Keratinocyte (primary cell): ENCODE results near the gene RFC5. TPM values are rescaled to one million over a fixed set of nuclear protein-coding genes. Genes with fewer than 3 reads are reported as not detected.
A peak's percentile ranks its signal among the peaks of the same experiment; 100 is the strongest.

Source experiments
- DNase-seq: peaks from one replicate; pipeline ENCODE4 v3.0.0-alpha.2; 2011; ENCODE audit warnings: low read depth, missing footprints, low spot score
- FAIRE-seq: peaks from 2 replicates; lab custom pipeline; 2011; peaks lifted over from hg19 to GRCh38; lab: Jason Lieb, UNC
- H2AFZ ChIP-seq: 2 replicates; pipeline ENCODE4 v1.6.0; 2012; ENCODE audit warnings: low read length, control low read depth, inconsistent platforms; ENCODE audit not compliant: control insufficient read depth
- H3K27ac ChIP-seq: 2 replicates; pipeline ENCODE4 v1.5.1; 2011; ENCODE audit warnings: low read length; ENCODE audit not compliant: control insufficient read depth, insufficient read depth
- H3K27me3 ChIP-seq: 3 replicates; pipeline ENCODE4 v1.6.0; 2011; ENCODE audit warnings: low read length; ENCODE audit not compliant: control insufficient read depth, insufficient read depth; ENCODE audit errors: extremely low read depth
- H3K36me3 ChIP-seq, 2 experiments: 2 replicates in 1 of 2; 3 replicates in 1 of 2; pipeline ENCODE4 v1.5.1; 2011; ENCODE audit warnings: low read length in 2 of 2, mild to moderate bottlenecking in 1 of 2; ENCODE audit not compliant: control insufficient read depth in 2 of 2, insufficient read depth in 2 of 2; ENCODE audit errors: extremely low read depth in 1 of 2
- H3K4me1 ChIP-seq: 3 replicates; pipeline ENCODE4 v1.5.1; 2011; ENCODE audit warnings: low read length; ENCODE audit not compliant: control insufficient read depth, insufficient read depth; ENCODE audit errors: extremely low read depth
- H3K4me2 ChIP-seq: 3 replicates; pipeline ENCODE4 v1.6.0; 2011; ENCODE audit warnings: low read depth, low read length; ENCODE audit not compliant: control insufficient read depth, insufficient read depth; ENCODE audit errors: extremely low read depth
- H3K4me3 ChIP-seq, 3 experiments: fragments of 200-600 bp in 1 of 3; sonication (generic) in 1 of 3; 2 replicates in 2 of 3; 3 replicates in 1 of 3; pipeline ENCODE4 v1.5.1; 2011 to 2016; ENCODE audit warnings: low read length in 3 of 3, mild to moderate bottlenecking in 3 of 3, control low read depth in 2 of 3, inconsistent platforms in 1 of 3, low read depth in 1 of 3, mixed read lengths in 1 of 3, mixed run types in 1 of 3, moderate library complexity in 1 of 3; ENCODE audit not compliant: control insufficient read depth in 2 of 3, insufficient read depth in 2 of 3; ENCODE audit errors: extremely low read depth in 1 of 3
- H3K79me2 ChIP-seq: 2 replicates; pipeline ENCODE4 v1.6.0; 2012; ENCODE audit warnings: low read length; ENCODE audit not compliant: control insufficient read depth, insufficient read depth
- H3K9ac ChIP-seq: 3 replicates; pipeline ENCODE4 v1.6.0; 2011; ENCODE audit warnings: low read length; ENCODE audit not compliant: control insufficient read depth, insufficient read depth; ENCODE audit errors: extremely low read depth
- H3K9me1 ChIP-seq: 3 replicates; pipeline ENCODE4 v1.6.0; 2011; ENCODE audit warnings: low read length; ENCODE audit not compliant: control insufficient read depth, insufficient read depth; ENCODE audit errors: extremely low read depth
- H3K9me3 ChIP-seq: 2 replicates; pipeline ENCODE4 v1.5.1; 2012; ENCODE audit warnings: low read depth, low read length; ENCODE audit not compliant: control insufficient read depth
- H4K20me1 ChIP-seq: 3 replicates; pipeline ENCODE4 v1.6.0; 2011; ENCODE audit warnings: low read length; ENCODE audit not compliant: control insufficient read depth, insufficient read depth; ENCODE audit errors: extremely low read depth
- CTCF ChIP-seq, 3 experiments: IDR thresholded peaks in 1 of 3; conservative IDR thresholded peaks in 1 of 3; optimal IDR thresholded peaks in 1 of 3; 2 replicates in 2 of 3; 3 replicates in 1 of 3; pipeline versions ENCODE3 to v1.5.1; 2011; ENCODE audit warnings: low read length in 3 of 3, mild to moderate bottlenecking in 3 of 3, moderate library complexity in 2 of 3, control low read depth in 1 of 3, inconsistent platforms in 1 of 3; ENCODE audit not compliant: insufficient read depth in 2 of 3; ENCODE audit errors: extremely low read depth in 1 of 3
- EZH2 ChIP-seq: IDR thresholded peaks from one replicate; pipeline ENCODE4 v1.6.1; 2012; ENCODE audit warnings: inconsistent platforms, mild to moderate bottlenecking, low read length, moderate library complexity
- dilution Hi-C: fragments of 300-500 bp; cut with MboI; formaldehyde crosslinking; loops from one replicate; pipeline ENCODE4 v1.7.0; 2020; ENCODE audit warnings: low sequenced_read_pairs; ENCODE audit not compliant: extremely low pct_ligation_motif_present
- polyA plus RNA-seq, 5 experiments: library from polyadenylated mRNA; depleted of rRNA in 3 of 5; stranded (reverse) in 3 of 5; stranded (forward) in 1 of 5; unstranded in 1 of 5; fragments of >200 nt; gene quantifications; 1 replicate in 1 of 5; 2 replicates in 3 of 5; 3 replicates in 1 of 5; pipeline versions ENCODE4 v1.2.1 to v1.2.3, GENCODE V29; 2011 to 2012; ENCODE audit warnings: missing spikeins in 2 of 5, low read depth in 1 of 5, low replicate concordance in 1 of 5

Gene RFC5
- polyA plus RNA-seq, 1 donor (not counting 4 experiments of a cell fraction or from before 2014, with no cell fraction given) = 24.0 TPM

- Histone ChIP-seq H3K9ac (no peak overlapping the region), H3K4me1 (peaks cover 4% of the 10 kb centered on the region), H2AFZ (no peak overlapping the region), H3K79me2 (no peaks in the 10 kb centered on the region), H3K27me3 (peaks cover 36% of the 10 kb centered on the region), H3K36me3 (no peaks in the 10 kb centered on the region), H4K20me1 (no peaks in the 10 kb centered on the region), H3K4me3 (no peak overlapping the region), H3K9me3 (no peaks in the 10 kb centered on the region), H3K4me2 (no peak overlapping the region), H3K27ac (no peak overlapping the region), H3K9me1 (no peaks in the 10 kb centered on the region)
- FAIRE-seq (no peak), DNase-seq (no peak)
- TF ChIP-seq EZH2 = no peak
- TF ChIP-seq CTCF (optimal IDR thresholded peaks at IDR 0.05 in 1 of 3, IDR thresholded peaks at IDR 0.05 in 1 of 3, conservative IDR thresholded peaks at IDR 0.05 in 1 of 3; ENCODE audit: extremely low read depth in 1 of 3, insufficient read depth in 2 of 3, low read length in 3 of 3) = no peak
- dilution Hi-C loops = no loop called here
These were observed 49.0 kb upstream of the RFC5 start for GRCh38 chr12:117967512-117967911.

GRCh38 chr12:117968151-117968789, 48.2 kb upstream of the RFC5 start:
- H3K9me3 ChIP-seq = no peaks in the 10 kb centered on the region
- FAIRE-seq = no peak
- dilution Hi-C loops = no loop called here

More at GRCh38 chr12:117968151-117968789, 48.2 kb upstream of the RFC5 start:
- no peaks in the 10 kb centered on the region for H3K9me1 ChIP-seq
- peak overlapping the region; percentile 79 for H3K4me2 ChIP-seq
- no peaks in the 10 kb centered on the region for H4K20me1 ChIP-seq
- DNase-seq = no peak
- H3K36me3 ChIP-seq = no peaks in the 10 kb centered on the region
- H3K27me3 ChIP-seq = peaks cover 36% of the 10 kb centered on the region
- TF ChIP-seq CTCF (optimal IDR thresholded peaks at IDR 0.05 in 1 of 3, IDR thresholded peaks at IDR 0.05 in 1 of 3, conservative IDR thresholded peaks at IDR 0.05 in 1 of 3; ENCODE audit: extremely low read depth in 1 of 3, insufficient read depth in 2 of 3, low read length in 3 of 3) (no peak), EZH2 (no peak)
- H3K27ac ChIP-seq = no peak overlapping the region
- peak overlapping the region; percentile 71 for H2AFZ ChIP-seq
- peak overlapping the region; percentile 50 to 72 (median 63) for H3K4me3 ChIP-seq
- peak overlapping the region; percentile 50 for H3K9ac ChIP-seq
- H3K79me2 ChIP-seq = no peaks in the 10 kb centered on the region
- peaks cover 4% of the 10 kb centered on the region for H3K4me1 ChIP-seq
